Panc1 (cell line): Measurements from ENCODE around the gene RAD9A. TPM values are rescaled to one million over a fixed set of nuclear protein-coding genes. Genes with fewer than 3 reads are reported as not detected.

Experiments used
- ATAC-seq: fragments of 200-7000 bp; cut with Tn5 transposase; 2 replicates; pipeline ENCODE4 v1.9.1; 2020; ENCODE audit warnings: mild to moderate bottlenecking, moderate library complexity
- BruUV-seq: library from RNA; stranded (reverse); fragments of 400-500 nt; replicated peaks from 2 replicates; lab custom pipeline; 2021; lab: Mats Ljungman, UMichigan
- CTCF ChIA-PET: fragments of 300-600 bp; sonication (Branson Sonifier 250); formaldehyde crosslinking; loops from one replicate; lab custom pipeline; 2022; ENCODE audit warnings: antibody characterized with exemption; lab: Charles Lee
- POLR2A ChIA-PET: fragments of 300-600 bp; sonication (Branson Sonifier 250); formaldehyde crosslinking; loops from one replicate; lab custom pipeline; 2022; ENCODE audit warnings: antibody characterized with exemption; lab: Charles Lee
- DNase-seq: peaks from one replicate; pipeline ENCODE4 v3.0.0-alpha.2; 2010; ENCODE audit warnings: low read depth, low spot score
- H3K27ac ChIP-seq: 2 replicates; pipeline ENCODE4 v1.5.1; 2011; ENCODE audit warnings: mild to moderate bottlenecking, low read length, inconsistent platforms
- H3K27me3 ChIP-seq: fragments of 200-500 bp; sonication (Bioruptor generic); 2 replicates; pipeline ENCODE4 v1.6.0; 2014; ENCODE audit warnings: low read length, inconsistent platforms; ENCODE audit not compliant: control insufficient read depth, insufficient read depth
- H3K36me3 ChIP-seq: fragments of 200-500 bp; sonication (Bioruptor generic); 2 replicates; pipeline ENCODE4 v1.5.1; 2014; ENCODE audit warnings: inconsistent platforms, mild to moderate bottlenecking, low read length, moderate library complexity; ENCODE audit not compliant: control insufficient read depth, insufficient read depth
- H3K4me1 ChIP-seq: 2 replicates; pipeline ENCODE4 v1.5.1; 2011; ENCODE audit warnings: inconsistent platforms, mild to moderate bottlenecking, low read length, moderate library complexity; ENCODE audit not compliant: control insufficient read depth, insufficient read depth
- H3K4me3 ChIP-seq, 2 experiments: 2 replicates each; pipeline ENCODE4 v1.5.1; 2011 to 2012; ENCODE audit warnings: low read depth in 2 of 2, low read length in 2 of 2, mild to moderate bottlenecking in 2 of 2, inconsistent platforms in 1 of 2, moderate library complexity in 1 of 2
- H3K9me3 ChIP-seq: fragments of 200-500 bp; sonication (Bioruptor generic); 2 replicates; pipeline ENCODE4 v1.5.1; 2014; ENCODE audit warnings: low read depth, mild to moderate bottlenecking, inconsistent platforms, low read length, moderate library complexity; ENCODE audit not compliant: control insufficient read depth, insufficient read depth
- CTCF ChIP-seq: fragments of 450-650 bp; IDR thresholded peaks from 2 replicates; pipeline ENCODE4 v1.5.1; 2017; ENCODE audit warnings: mild to moderate bottlenecking
- POLR2AphosphoS5 ChIP-seq: IDR thresholded peaks from 2 replicates; pipeline ENCODE4 v1.6.1; 2012; ENCODE audit warnings: mild to moderate bottlenecking, low read depth, low read length, moderate library complexity
- REST ChIP-seq, 2 experiments: IDR thresholded peaks; 2 replicates each; pipeline ENCODE4 v1.6.1; 2011 to 2012; ENCODE audit warnings: low read depth in 2 of 2, control low read depth in 1 of 2, low read length in 1 of 2, mild to moderate bottlenecking in 1 of 2, moderate library complexity in 1 of 2; ENCODE audit not compliant: insufficient read depth in 1 of 2
- SIN3A ChIP-seq: IDR thresholded peaks from 2 replicates; pipeline ENCODE4 v1.6.1; 2012; ENCODE audit warnings: low read depth, mild to moderate bottlenecking, low read length, moderate library complexity, borderline replicate concordance; ENCODE audit not compliant: insufficient read depth
- TCF7L2 ChIP-seq: IDR thresholded peaks from 2 replicates; pipeline ENCODE4 v1.6.1; 2011; ENCODE audit warnings: mild to moderate bottlenecking, low read depth, low read length, inconsistent platforms
- in situ Hi-C: cut with HindIII; loops from 2 replicates; pipeline ENCODE4 v1.10.0; 2016; ENCODE audit warnings: low sequenced_read_pairs, low pct_unique_long_range_greater_than_20kb
- intact Hi-C: fragments of 100-400 bp; cut with micrococcal nuclease; formaldehyde crosslinking; loops from one replicate; pipeline ENCODE4 v1.10.0; 2022; ENCODE audit not compliant: unreplicated experiment
- total RNA-seq: library from RNA; stranded (reverse); gene quantifications from one replicate; pipeline ENCODE4 v1.2.1, GENCODE V29; 2021; ENCODE audit not compliant: unreplicated experiment

RAD9A gene
- total RNA-seq, 1 experiment from 2014 or later, result 33.1 TPM

- TF ChIP-seq TCF7L2 (no peak), POLR2AphosphoS5 (no peak), SIN3A (no peak), CTCF (no peak), REST (IDR thresholded peaks at IDR 0.05; ENCODE audit: insufficient read depth in 1 of 2, low read depth in 2 of 2, low read length in 1 of 2) (no peak)
- ATAC-seq (no peak), DNase-seq (no peak)
- H3K9me3 ChIP-seq, result no peaks in the 10 kb centered on the region
- H3K27me3 ChIP-seq, result no peaks in the 10 kb centered on the region
- intact Hi-C loops (no loop called here), in situ Hi-C loops (no loop called here)
- ChIA-PET CTCF (no interaction called here), POLR2A (no interaction called here)
- H3K4me3 ChIP-seq, result peak overlapping the region in 1 of 2 experiments; percentile 87; a peak in 3 of 4 replicates
- peak overlapping the region; percentile 15 for H3K27ac ChIP-seq
- peaks cover 2% of the 10 kb centered on the region; the same call in 1 of the 2 replicates for H3K36me3 ChIP-seq
- no TSS peak for BruUV-seq
- peaks cover 52% of the 10 kb centered on the region for H3K4me1 ChIP-seq
Measured at GRCh38 chr11:67441731-67442351, 50.1 kb downstream of the RAD9A start.

- intact Hi-C loops (no loop called here), in situ Hi-C loops (no loop called here)
- Histone ChIP-seq H3K9me3 (no peaks in the 10 kb centered on the region), H3K27ac (peak overlapping the region; percentile 87), H3K36me3 (peaks cover 2% of the 10 kb centered on the region; the same call in 1 of the 2 replicates), H3K4me1 (peaks cover 46% of the 10 kb centered on the region), H3K4me3 (peak overlapping the region; percentile 78 to 87), H3K27me3 (no peaks in the 10 kb centered on the region)
- no TSS peak for BruUV-seq
- no peak for TF ChIP-seq TCF7L2
- TF ChIP-seq SIN3A, result no peak
- TF ChIP-seq POLR2AphosphoS5, result 0 out of 2 replicates have a peak, but pooled peaks have one; percentile 13
- ChIA-PET POLR2A (interaction anchor here (0.6 kb wide), 1 partner anchor 54 kb away, joined by 5 read pairs; no protein-coding TSS in a partner anchor), CTCF (interaction anchor here (0.7 kb wide), 1 partner anchor 683 kb away, joined by 4 read pairs; no protein-coding TSS in a partner anchor)
- peak; percentile 16 for ATAC-seq
- DNase-seq, result no peak
Measured at GRCh38 chr11:67442504-67443404, 51.0 kb downstream of the RAD9A start.
